EH (cell line): ENCODE results near the gene NFASC.

Experiments used
- DNase-seq: peaks from one replicate; pipeline ENCODE4 v3.0.0-alpha.2; 2015; ENCODE audit warnings: low read depth

NFASC gene

GRCh38 chr1:204889681-204890383, 19.2 kb downstream of the NFASC start:
- no peak for DNase-seq

- peak; percentile 70 for DNase-seq
Measured at GRCh38 chr1:204891860-204892259, 21.2 kb downstream of the NFASC start.

GRCh38 chr1:204894031-204894430, 23.4 kb downstream of the NFASC start:
- peak; percentile 66 for DNase-seq

DNA sequence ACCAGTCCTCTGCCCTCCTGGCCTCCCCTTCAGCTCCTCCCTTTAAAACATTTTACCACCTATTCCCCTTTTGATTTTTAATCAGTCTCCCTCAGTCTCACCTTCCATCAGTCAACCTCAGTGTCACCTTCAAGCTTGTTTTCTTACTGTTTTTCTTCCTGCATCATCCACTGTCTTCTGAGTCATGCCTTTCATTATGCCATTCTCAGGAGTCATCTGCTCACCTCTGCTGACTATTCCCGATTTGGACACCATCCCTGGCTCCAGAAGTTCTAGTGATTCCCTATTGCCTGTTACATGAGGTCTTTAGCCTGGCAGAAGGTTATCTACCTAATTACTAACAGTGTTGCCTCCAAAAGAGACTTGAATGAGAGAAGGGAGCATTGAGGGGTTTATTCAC, 23.9 kb downstream of the NFASC start:
- no peak for DNase-seq

- no peak for DNase-seq
Measured at GRCh38 chr1:204896023-204896422, 25.4 kb downstream of the NFASC start.

- DNase-seq = no peak
Measured at GRCh38 chr1:204896787-204897469, 26.3 kb downstream of the NFASC start.

DNA sequence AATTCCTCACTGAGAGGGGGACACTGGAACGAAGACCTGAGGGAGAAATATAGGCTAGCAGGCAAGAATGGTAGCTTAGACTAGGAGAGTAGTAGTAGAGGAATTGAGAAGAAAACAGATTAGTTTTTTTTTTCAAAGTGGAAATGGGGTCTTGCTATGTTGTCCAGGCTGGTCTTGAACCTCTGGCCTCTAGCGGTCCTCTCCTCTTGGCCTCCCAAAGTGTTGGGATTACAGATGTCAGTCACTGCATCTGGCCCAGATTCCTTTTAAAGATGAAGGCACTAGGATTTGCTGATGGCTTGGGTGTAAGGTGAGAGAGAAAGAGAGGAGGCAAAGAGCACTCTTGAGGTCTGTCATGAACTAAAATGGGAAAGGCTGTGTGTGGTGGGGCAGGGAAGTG, 30.1 kb downstream of the NFASC start:
- DNase-seq = no peak

DNA sequence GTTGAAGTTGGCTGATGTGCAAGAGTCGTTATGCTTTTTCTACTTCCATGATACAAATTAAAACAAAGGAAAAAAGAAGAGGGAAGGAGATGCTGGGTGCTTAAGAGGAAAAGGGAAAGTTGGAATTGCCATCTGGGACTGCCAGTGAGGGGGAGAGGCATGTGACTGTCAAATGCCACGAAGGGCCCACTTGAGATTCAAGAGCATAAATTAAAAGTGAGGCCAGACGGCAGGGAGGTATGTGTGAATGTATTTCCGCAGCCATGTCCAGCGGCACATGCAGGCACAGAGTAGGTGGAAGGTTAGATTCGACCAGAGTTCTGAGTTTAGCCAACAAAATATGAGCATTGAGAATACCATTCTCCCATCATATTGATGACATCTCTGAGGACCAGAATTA, 32.0 kb downstream of the NFASC start:
- DNase-seq = no peak

- no peak for DNase-seq
Measured at GRCh38 chr1:204904228-204904810, 33.7 kb downstream of the NFASC start.

DNA sequence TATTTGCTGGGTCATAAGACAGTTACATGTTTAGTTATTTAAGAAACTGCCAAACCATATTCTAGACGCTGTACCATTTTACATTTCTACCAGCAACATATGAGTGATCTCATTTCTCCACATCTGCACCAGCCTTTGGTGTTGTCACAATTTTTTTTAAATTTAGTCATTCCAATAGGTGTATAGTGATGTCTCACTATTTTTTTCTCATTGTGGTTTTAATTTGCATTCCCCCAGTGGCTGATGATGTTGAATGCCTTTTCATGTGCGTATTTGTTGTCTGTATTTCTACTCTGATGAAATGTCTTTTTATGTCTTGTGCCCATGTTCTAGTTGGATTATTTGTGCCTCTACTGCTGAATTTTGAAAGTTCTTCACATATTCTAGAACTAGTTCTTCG, 38.4 kb downstream of the NFASC start:
- no peak for DNase-seq

DNA sequence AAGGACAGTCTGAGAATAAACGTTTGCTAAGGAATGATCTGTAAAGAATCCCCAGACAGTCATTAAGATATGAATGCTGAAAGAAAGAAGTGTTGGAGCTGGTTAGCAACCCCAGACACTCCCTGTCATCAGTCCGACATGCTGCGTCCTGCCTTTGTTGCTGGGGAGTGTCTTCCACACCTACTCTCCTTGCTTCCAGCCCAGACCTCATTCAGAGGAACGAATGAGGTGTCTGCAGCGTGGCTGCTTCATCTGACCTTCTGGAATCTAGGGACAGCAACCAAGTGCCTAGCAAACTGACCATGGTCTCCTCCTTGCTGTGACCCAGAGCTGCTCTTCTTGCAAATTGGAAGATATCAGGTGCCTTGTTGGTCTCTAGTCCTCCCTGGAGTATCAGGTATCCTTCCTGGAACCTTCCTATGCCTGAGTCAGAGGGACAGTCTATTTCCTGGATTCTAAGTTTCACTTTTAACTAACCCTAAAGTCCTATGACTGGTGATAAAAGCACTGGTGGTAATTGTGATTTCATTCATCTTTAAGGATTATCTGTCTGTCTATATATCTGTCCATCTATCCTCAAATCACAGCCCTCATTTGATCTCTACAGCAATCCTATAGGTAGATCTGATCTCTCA, 45.3 kb downstream of the NFASC start:
- DNase-seq = no peak

DNA sequence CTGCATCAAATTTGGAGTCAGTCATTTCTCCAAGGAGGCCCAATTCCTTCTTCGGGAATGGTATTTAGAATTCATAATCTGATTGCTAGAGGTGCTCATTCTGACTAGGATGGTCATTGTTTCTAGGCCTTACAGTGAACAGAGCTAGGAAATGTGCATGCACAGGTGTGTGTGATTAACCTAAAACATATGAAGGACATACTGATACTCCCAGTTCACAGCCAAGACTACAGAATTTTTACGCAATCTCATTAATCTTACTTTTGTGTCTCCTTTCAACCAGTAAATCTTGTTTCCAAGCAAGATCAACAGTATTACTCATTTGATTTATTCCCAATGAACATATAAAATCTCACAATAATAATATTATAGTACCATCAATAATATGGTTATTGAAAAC, 47.1 kb downstream of the NFASC start:
- DNase-seq = no peak

GRCh38 chr1:204920511-204920910, 49.8 kb downstream of the NFASC start:
- DNase-seq = no peak

DNA sequence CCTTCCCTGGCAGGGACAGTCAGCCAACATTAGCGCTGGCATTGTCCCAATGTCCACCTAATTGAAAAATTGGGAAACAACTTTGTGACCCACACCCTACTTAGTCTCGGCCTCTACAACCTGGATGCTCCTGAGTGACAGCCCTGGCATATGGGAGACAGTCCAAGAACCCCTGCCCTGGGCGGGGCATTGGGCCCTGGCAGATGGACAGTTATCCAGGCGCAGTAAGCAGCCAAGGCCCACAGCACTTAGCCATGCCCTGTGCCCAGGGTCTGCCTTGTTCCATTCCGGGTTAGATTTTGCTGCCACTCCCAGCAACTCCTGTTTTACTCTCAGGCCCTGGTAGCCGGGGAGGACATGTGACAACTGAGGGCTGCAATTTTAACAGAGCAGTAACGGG, 50.3 kb downstream of the NFASC start:
- DNase-seq = no peak

DNA sequence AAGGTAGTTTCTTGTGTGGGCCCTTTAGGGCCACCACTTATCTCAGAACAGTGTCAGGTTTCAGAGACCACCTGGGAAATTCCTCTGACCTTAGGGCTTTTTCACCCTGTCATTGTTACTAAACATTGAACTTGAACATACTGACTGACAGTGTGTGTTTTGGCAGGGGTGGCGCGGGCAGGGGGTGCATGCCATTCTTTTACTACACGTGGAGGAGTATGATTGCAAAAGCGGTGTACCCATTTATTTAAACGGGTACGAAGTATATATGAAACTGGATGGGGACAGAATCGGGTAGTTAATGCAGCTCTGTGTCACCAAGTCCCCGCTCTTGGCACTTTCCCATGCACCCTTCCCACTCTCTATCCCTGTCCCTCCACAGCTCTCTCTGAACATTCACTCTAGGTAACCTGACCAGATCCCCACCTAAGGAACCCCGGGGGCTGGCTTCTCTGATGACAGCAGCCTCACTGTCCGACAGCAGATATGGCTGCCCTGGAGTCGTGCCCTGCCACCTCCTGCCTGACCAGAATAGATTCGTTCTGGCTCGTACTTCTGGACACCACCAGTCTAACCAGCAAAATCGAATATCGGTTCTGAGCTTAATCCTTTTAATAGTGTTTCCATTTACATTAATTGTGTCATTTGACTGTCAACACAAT, 51.3 kb downstream of the NFASC start:
- no peak for DNase-seq

GRCh38 chr1:204923201-204923600, 52.5 kb downstream of the NFASC start:
- DNase-seq = no peak

GRCh38 chr1:204923626-204924012, 53.0 kb downstream of the NFASC start:
- no peak for DNase-seq

- DNase-seq = peak; percentile 39
Measured at GRCh38 chr1:204924013-204924759, 53.5 kb downstream of the NFASC start.

- DNase-seq = no peak
Measured at GRCh38 chr1:204925701-204926100, 55.0 kb downstream of the NFASC start.

- DNase-seq = no peak
Measured at GRCh38 chr1:204927673-204928641, 57.3 kb downstream of the NFASC start.
